Neural progenitor cell (in vitro differentiated cells): Measurements from ENCODE around the gene GNAZ. TPM values are rescaled to one million over a fixed set of nuclear protein-coding genes. Genes with fewer than 3 reads are reported as not detected.

Experiments used
- DNase-seq: peaks from one replicate; pipeline ENCODE4 v3.0.0-alpha.2; 2016; ENCODE audit warnings: low spot score
- H2AFZ ChIP-seq: fragments of 200-600 bp; sonication (generic); replicated peaks from 2 replicates; pipeline ENCODE4 v1.6.1; 2016; ENCODE audit warnings: antibody characterized with exemption
- H3F3A ChIP-seq: fragments of 200-600 bp; sonication (generic); 2 replicates; pipeline ENCODE4 v1.6.1; 2016; ENCODE audit warnings: antibody characterized with exemption, low read depth
- H3K27ac ChIP-seq: fragments of 200-600 bp; sonication (generic); 2 replicates; pipeline ENCODE4 v1.5.1; 2016; ENCODE audit warnings: mild to moderate bottlenecking
- H3K27me3 ChIP-seq: fragments of 200-600 bp; sonication (generic); 2 replicates; pipeline ENCODE4 v1.6.1; 2016; ENCODE audit warnings: mild to moderate bottlenecking, moderate library complexity
- H3K36me3 ChIP-seq: fragments of 200-600 bp; sonication (generic); 2 replicates; pipeline ENCODE4 v1.5.1; 2016
- H3K4me1 ChIP-seq: fragments of 200-600 bp; sonication (generic); 2 replicates; pipeline ENCODE4 v1.6.1; 2016; ENCODE audit warnings: mixed run types
- H3K4me2 ChIP-seq: fragments of 200-600 bp; sonication (generic); 2 replicates; pipeline ENCODE4 v1.6.1; 2016
- H3K4me3 ChIP-seq: fragments of 200-600 bp; sonication (generic); 2 replicates; pipeline ENCODE4 v1.5.1; 2016
- H3K79me2 ChIP-seq: fragments of 200-600 bp; sonication (generic); 2 replicates; pipeline ENCODE4 v1.6.1; 2016; ENCODE audit warnings: low read depth
- H3K9ac ChIP-seq: fragments of 200-600 bp; sonication (generic); 2 replicates; pipeline ENCODE4 v1.6.1; 2016
- H3K9me3 ChIP-seq: fragments of 200-600 bp; sonication (generic); 2 replicates; pipeline ENCODE4 v1.5.1; 2016; ENCODE audit warnings: low read depth
- H4K20me1 ChIP-seq: fragments of 200-600 bp; sonication (generic); 2 replicates; pipeline ENCODE4 v1.6.1; 2016; ENCODE audit warnings: low read depth
- H3K27ac Mint-ChIP-seq: 3 replicates; pipeline ENCODE4 v1.8.0; 2021; ENCODE audit warnings: mixed read lengths
- H3K27me3 Mint-ChIP-seq: 2 replicates; pipeline ENCODE4 v1.8.0; 2022; ENCODE audit warnings: low read depth, mild to moderate bottlenecking, inconsistent platforms, moderate library complexity, mixed read lengths; ENCODE audit not compliant: insufficient read depth
- H3K36me3 Mint-ChIP-seq: 3 replicates; pipeline ENCODE4 v1.8.0; 2021; ENCODE audit warnings: mixed read lengths
- H3K4me1 Mint-ChIP-seq: 3 replicates; pipeline ENCODE4 v1.8.0; 2021; ENCODE audit warnings: mixed read lengths
- H3K4me3 Mint-ChIP-seq: 3 replicates; pipeline ENCODE4 v1.8.0; 2021; ENCODE audit warnings: mild to moderate bottlenecking, moderate library complexity, mixed read lengths
- H3K9me3 Mint-ChIP-seq: 3 replicates; pipeline ENCODE4 v1.8.0; 2020; ENCODE audit warnings: mixed read lengths
- CTCF ChIP-seq: fragments of 200-600 bp; sonication (generic); IDR thresholded peaks from 2 replicates; pipeline ENCODE4 v1.5.1; 2017; ENCODE audit warnings: antibody characterized with exemption, mild to moderate bottlenecking
- EZH2 ChIP-seq: fragments of 200-600 bp; sonication (generic); IDR thresholded peaks from 2 replicates; pipeline ENCODE4 v1.6.1; 2017; ENCODE audit warnings: antibody characterized with exemption, mild to moderate bottlenecking, moderate library complexity
- EZH2phosphoT487 ChIP-seq: fragments of 200-600 bp; sonication (generic); IDR thresholded peaks from 2 replicates; pipeline ENCODE4 v1.6.1; 2017; ENCODE audit warnings: antibody characterized with exemption
- total RNA-seq: library from RNA; depleted of rRNA; stranded (reverse); fragments of >200 nt; gene quantifications from 2 replicates; pipeline ENCODE4 v1.2.3, GENCODE V29; 2015; ENCODE audit warnings: low replicate concordance

The GNAZ gene
- total RNA-seq, 1 donor from 2014 or later = 16.5 TPM

- peaks cover 6% of the 10 kb centered on the region for H3K9me3 Mint-ChIP-seq
- no peaks in the 10 kb centered on the region for H3K9me3 ChIP-seq
- TF ChIP-seq EZH2 = no peak
- peaks cover 19% of the 10 kb centered on the region for H3K36me3 Mint-ChIP-seq
- H3K36me3 ChIP-seq = no peaks in the 10 kb centered on the region
- peaks cover 7% of the 10 kb centered on the region for H3K4me1 ChIP-seq
- H3K4me3 ChIP-seq = no peak overlapping the region
- no peak overlapping the region for H2AFZ ChIP-seq
- DNase-seq = no peak
- H3K9ac ChIP-seq = no peak overlapping the region
- peak overlapping the region; percentile 95 for H3K4me3 Mint-ChIP-seq
- H3K4me2 ChIP-seq = no peak overlapping the region
- H3K27ac Mint-ChIP-seq = no peak overlapping the region
- no peak overlapping the region for H3K27ac ChIP-seq
- H3K79me2 ChIP-seq = peaks cover 24% of the 10 kb centered on the region
- no peaks in the 10 kb centered on the region for H3K27me3 Mint-ChIP-seq
- H3K4me1 Mint-ChIP-seq = peaks cover 28% of the 10 kb centered on the region
- peaks cover 3% of the 10 kb centered on the region for H3F3A ChIP-seq
- peaks cover 46% of the 10 kb centered on the region for H4K20me1 ChIP-seq
- H3K27me3 ChIP-seq = peaks cover 32% of the 10 kb centered on the region
These were observed 2.0 kb downstream of the GNAZ start for GRCh38 chr22:23072077-23072910.

GRCh38 chr22:23072911-23073491 lies 2.7 kb downstream of the GNAZ start:
- Mint-ChIP-seq H3K4me3 (no peak overlapping the region), H3K27ac (no peak overlapping the region), H3K36me3 (peaks cover 20% of the 10 kb centered on the region), H3K4me1 (peaks cover 28% of the 10 kb centered on the region), H3K27me3 (no peaks in the 10 kb centered on the region), H3K9me3 (peaks cover 6% of the 10 kb centered on the region)
- H2AFZ ChIP-seq = no peak overlapping the region
- peaks cover 7% of the 10 kb centered on the region for H3K4me1 ChIP-seq
- H3F3A ChIP-seq = peaks cover 3% of the 10 kb centered on the region
- peaks cover 24% of the 10 kb centered on the region for H3K79me2 ChIP-seq
- H3K9me3 ChIP-seq = no peaks in the 10 kb centered on the region
- H3K9ac ChIP-seq = no peak overlapping the region
- H3K27ac ChIP-seq = no peak overlapping the region
- H4K20me1 ChIP-seq = peaks cover 51% of the 10 kb centered on the region
- no peak overlapping the region for H3K4me3 ChIP-seq
- H3K36me3 ChIP-seq = no peaks in the 10 kb centered on the region
- no peak for DNase-seq
- H3K27me3 ChIP-seq = peaks cover 25% of the 10 kb centered on the region
- H3K4me2 ChIP-seq = no peak overlapping the region
- TF ChIP-seq EZH2phosphoT487 = no peak
- TF ChIP-seq EZH2 = no peak
- no peak for TF ChIP-seq CTCF

GRCh38 chr22:23073526-23074229 lies 3.4 kb downstream of the GNAZ start:
- peaks cover 7% of the 10 kb centered on the region for H3K4me1 ChIP-seq
- Mint-ChIP-seq H3K4me1 (peaks cover 28% of the 10 kb centered on the region), H3K27ac (no peak overlapping the region)

More at GRCh38 chr22:23073526-23074229, 3.4 kb downstream of the GNAZ start:
- Histone ChIP-seq H3K4me3 (no peak overlapping the region), H2AFZ (no peak overlapping the region), H3K27me3 (peaks cover 18% of the 10 kb centered on the region), H3K27ac (no peak overlapping the region), H4K20me1 (peaks cover 55% of the 10 kb centered on the region), H3K9me3 (no peaks in the 10 kb centered on the region), H3K36me3 (no peaks in the 10 kb centered on the region), H3K79me2 (peaks cover 24% of the 10 kb centered on the region), H3K9ac (no peak overlapping the region), H3K4me2 (no peak overlapping the region), H3F3A (peaks cover 3% of the 10 kb centered on the region)
- peaks cover 6% of the 10 kb centered on the region for H3K9me3 Mint-ChIP-seq
- DNase-seq = no peak
- peaks cover 24% of the 10 kb centered on the region for H3K36me3 Mint-ChIP-seq
- H3K4me3 Mint-ChIP-seq = peak overlapping the region; percentile 48
- H3K27me3 Mint-ChIP-seq = no peaks in the 10 kb centered on the region
- no peak for TF ChIP-seq CTCF
- TF ChIP-seq EZH2 = no peak
- TF ChIP-seq EZH2phosphoT487 = no peak
